Neural cell (in vitro differentiated cells): ENCODE data around the gene ISLR2. TPM values are rescaled to one million over a fixed set of nuclear protein-coding genes. Genes with fewer than 3 reads are reported as not detected.

ENCODE experiments used
- H2AFZ ChIP-seq: fragments of 200-600, 300-800 bp; sonication (generic), shearing (Covaris generic); 2 replicates; pipeline ENCODE4 v1.6.0; 2014; ENCODE audit warnings: low read depth, mild to moderate bottlenecking, antibody characterized with exemption, low read length, moderate library complexity
- H3F3A ChIP-seq: fragments of 200-600 bp; shearing (Covaris generic); 2 replicates; pipeline ENCODE4 v1.6.1; 2016; ENCODE audit warnings: mild to moderate bottlenecking, moderate library complexity, mixed read lengths, antibody characterized with exemption, low read length; ENCODE audit not compliant: insufficient read depth, poor library complexity, severe bottlenecking
- H3K27ac ChIP-seq: fragments of 200-600, 300-800 bp; sonication (generic), shearing (Covaris generic); 2 replicates; pipeline ENCODE4 v1.5.1; 2014; ENCODE audit warnings: mild to moderate bottlenecking, low read length, moderate library complexity
- H3K27me3 ChIP-seq: fragments of 300-800, 200-600 bp; sonication (generic), shearing (Covaris generic); 2 replicates; pipeline ENCODE4 v1.6.0; 2014; ENCODE audit warnings: mild to moderate bottlenecking, low read depth, low read length, moderate library complexity; ENCODE audit not compliant: insufficient read depth
- H3K36me3 ChIP-seq: fragments of 300-800, 200-600 bp; sonication (generic), shearing (Covaris generic); 2 replicates; pipeline ENCODE4 v1.5.1; 2014; ENCODE audit warnings: mild to moderate bottlenecking, antibody characterized with exemption, low read length, moderate library complexity; ENCODE audit not compliant: insufficient read depth
- H3K4me2 ChIP-seq: fragments of 300-800, 200-600 bp; sonication (generic), shearing (Covaris generic); 2 replicates; pipeline ENCODE4 v1.6.0; 2014; ENCODE audit warnings: mild to moderate bottlenecking, low read length
- H3K4me3 ChIP-seq: fragments of 300-800, 200-600 bp; sonication (generic), shearing (Covaris generic); 2 replicates; pipeline ENCODE4 v1.5.1; 2014; ENCODE audit warnings: mild to moderate bottlenecking, low read length, moderate library complexity
- H3K79me2 ChIP-seq: fragments of 200-600 bp; shearing (Covaris generic); replicated peaks from 2 replicates; pipeline ENCODE4 v1.6.0; 2014; ENCODE audit warnings: mild to moderate bottlenecking, low read length, moderate library complexity; ENCODE audit not compliant: insufficient read depth
- H3K9ac ChIP-seq: fragments of 300-800, 200-600 bp; sonication (generic), shearing (Covaris generic); 2 replicates; pipeline ENCODE4 v1.6.1; 2016; ENCODE audit warnings: mild to moderate bottlenecking, low read length, mixed read lengths
- H3K9me2 ChIP-seq: fragments of 200-600 bp; shearing (Covaris generic); 2 replicates; pipeline ENCODE4 v1.6.1; 2016; ENCODE audit warnings: mild to moderate bottlenecking, low read length, mixed read lengths; ENCODE audit not compliant: insufficient read depth
- H3K9me3 ChIP-seq: fragments of 200-600, 300-800 bp; sonication (generic), shearing (Covaris generic); 2 replicates; pipeline ENCODE4 v1.6.1; 2016; ENCODE audit warnings: mild to moderate bottlenecking, mixed run types, low read length, moderate library complexity, mixed read lengths
- H4K20me1 ChIP-seq: fragments of 200-600 bp; shearing (Covaris generic); 2 replicates; pipeline ENCODE4 v1.6.1; 2016; ENCODE audit warnings: mild to moderate bottlenecking, mixed run types; ENCODE audit not compliant: insufficient read depth
- EP300 ChIP-seq: fragments of 450-650 bp; conservative IDR thresholded peaks from 2 replicates; pipeline ENCODE4 v1.6.1; 2014; ENCODE audit warnings: antibody characterized with exemption, mild to moderate bottlenecking, moderate library complexity; ENCODE audit not compliant: poor library complexity, severe bottlenecking
- EZH2 ChIP-seq: fragments of 200-600, 300-800 bp; shearing (Covaris generic), sonication (generic); IDR thresholded peaks from 2 replicates; pipeline ENCODE4 v1.6.1; 2014; ENCODE audit warnings: antibody characterized with exemption, low read length, borderline replicate concordance, mild to moderate bottlenecking; ENCODE audit not compliant: insufficient read depth, poor library complexity, severe bottlenecking
- MXI1 ChIP-seq: fragments of 450-650 bp; conservative IDR thresholded peaks from 2 replicates; pipeline ENCODE4 v1.6.1; 2014; ENCODE audit warnings: antibody characterized with exemption, mild to moderate bottlenecking; ENCODE audit not compliant: poor library complexity, severe bottlenecking
- POLR2AphosphoS5 ChIP-seq: IDR thresholded peaks from 2 replicates; pipeline ENCODE4 v1.6.1; 2012
- RAD21 ChIP-seq: fragments of 450-650 bp; conservative IDR thresholded peaks from 2 replicates; pipeline ENCODE4 v1.6.1; 2014; ENCODE audit warnings: antibody characterized with exemption, mild to moderate bottlenecking, moderate library complexity
- SMC3 ChIP-seq: fragments of 450-650 bp; conservative IDR thresholded peaks from 2 replicates; pipeline ENCODE4 v1.6.1; 2014; ENCODE audit warnings: antibody characterized with exemption, mild to moderate bottlenecking, moderate library complexity; ENCODE audit not compliant: poor library complexity
- TAF1 ChIP-seq: IDR thresholded peaks from 2 replicates; pipeline ENCODE4 v1.6.1; 2012; ENCODE audit warnings: low read depth
- polyA plus RNA-seq: library from polyadenylated mRNA; depleted of rRNA; stranded (reverse); fragments of >200 nt; gene quantifications from 2 replicates; pipeline ENCODE4 v1.2.3, GENCODE V29; 2014
- TF ChIP-seq, protein P1 (sequence below): fragments of 450-650 bp; IDR thresholded peaks from 2 replicates; pipeline ENCODE4 v1.5.1; 2014; ENCODE audit warnings: antibody characterized with exemption, mild to moderate bottlenecking, moderate library complexity; ENCODE audit not compliant: poor library complexity, severe bottlenecking
- TF ChIP-seq, protein P2 (sequence below): IDR thresholded peaks from 2 replicates; pipeline ENCODE4 v1.6.1; 2012; ENCODE audit warnings: borderline replicate concordance

Gene ISLR2
- polyA plus RNA-seq, 1 donor from 2014 or later, result 301 TPM

- H3K9ac ChIP-seq, result no peak overlapping the region
- TF ChIP-seq RAD21, result no peak
- TF ChIP-seq, protein P1, sequence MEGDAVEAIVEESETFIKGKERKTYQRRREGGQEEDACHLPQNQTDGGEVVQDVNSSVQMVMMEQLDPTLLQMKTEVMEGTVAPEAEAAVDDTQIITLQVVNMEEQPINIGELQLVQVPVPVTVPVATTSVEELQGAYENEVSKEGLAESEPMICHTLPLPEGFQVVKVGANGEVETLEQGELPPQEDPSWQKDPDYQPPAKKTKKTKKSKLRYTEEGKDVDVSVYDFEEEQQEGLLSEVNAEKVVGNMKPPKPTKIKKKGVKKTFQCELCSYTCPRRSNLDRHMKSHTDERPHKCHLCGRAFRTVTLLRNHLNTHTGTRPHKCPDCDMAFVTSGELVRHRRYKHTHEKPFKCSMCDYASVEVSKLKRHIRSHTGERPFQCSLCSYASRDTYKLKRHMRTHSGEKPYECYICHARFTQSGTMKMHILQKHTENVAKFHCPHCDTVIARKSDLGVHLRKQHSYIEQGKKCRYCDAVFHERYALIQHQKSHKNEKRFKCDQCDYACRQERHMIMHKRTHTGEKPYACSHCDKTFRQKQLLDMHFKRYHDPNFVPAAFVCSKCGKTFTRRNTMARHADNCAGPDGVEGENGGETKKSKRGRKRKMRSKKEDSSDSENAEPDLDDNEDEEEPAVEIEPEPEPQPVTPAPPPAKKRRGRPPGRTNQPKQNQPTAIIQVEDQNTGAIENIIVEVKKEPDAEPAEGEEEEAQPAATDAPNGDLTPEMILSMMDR, result no peak
- TF ChIP-seq EP300, result no peak
- no peak for TF ChIP-seq SMC3
- TF ChIP-seq, protein P2, sequence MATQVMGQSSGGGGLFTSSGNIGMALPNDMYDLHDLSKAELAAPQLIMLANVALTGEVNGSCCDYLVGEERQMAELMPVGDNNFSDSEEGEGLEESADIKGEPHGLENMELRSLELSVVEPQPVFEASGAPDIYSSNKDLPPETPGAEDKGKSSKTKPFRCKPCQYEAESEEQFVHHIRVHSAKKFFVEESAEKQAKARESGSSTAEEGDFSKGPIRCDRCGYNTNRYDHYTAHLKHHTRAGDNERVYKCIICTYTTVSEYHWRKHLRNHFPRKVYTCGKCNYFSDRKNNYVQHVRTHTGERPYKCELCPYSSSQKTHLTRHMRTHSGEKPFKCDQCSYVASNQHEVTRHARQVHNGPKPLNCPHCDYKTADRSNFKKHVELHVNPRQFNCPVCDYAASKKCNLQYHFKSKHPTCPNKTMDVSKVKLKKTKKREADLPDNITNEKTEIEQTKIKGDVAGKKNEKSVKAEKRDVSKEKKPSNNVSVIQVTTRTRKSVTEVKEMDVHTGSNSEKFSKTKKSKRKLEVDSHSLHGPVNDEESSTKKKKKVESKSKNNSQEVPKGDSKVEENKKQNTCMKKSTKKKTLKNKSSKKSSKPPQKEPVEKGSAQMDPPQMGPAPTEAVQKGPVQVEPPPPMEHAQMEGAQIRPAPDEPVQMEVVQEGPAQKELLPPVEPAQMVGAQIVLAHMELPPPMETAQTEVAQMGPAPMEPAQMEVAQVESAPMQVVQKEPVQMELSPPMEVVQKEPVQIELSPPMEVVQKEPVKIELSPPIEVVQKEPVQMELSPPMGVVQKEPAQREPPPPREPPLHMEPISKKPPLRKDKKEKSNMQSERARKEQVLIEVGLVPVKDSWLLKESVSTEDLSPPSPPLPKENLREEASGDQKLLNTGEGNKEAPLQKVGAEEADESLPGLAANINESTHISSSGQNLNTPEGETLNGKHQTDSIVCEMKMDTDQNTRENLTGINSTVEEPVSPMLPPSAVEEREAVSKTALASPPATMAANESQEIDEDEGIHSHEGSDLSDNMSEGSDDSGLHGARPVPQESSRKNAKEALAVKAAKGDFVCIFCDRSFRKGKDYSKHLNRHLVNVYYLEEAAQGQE, result no peak
- no peak for TF ChIP-seq MXI1
- TF ChIP-seq EZH2, result no peak
- TF ChIP-seq POLR2AphosphoS5, result no peak
- TF ChIP-seq TAF1, result no peak
- H3K27me3 ChIP-seq, result no peaks in the 10 kb centered on the region
- no peaks in the 10 kb centered on the region for H3K9me2 ChIP-seq
- no peak overlapping the region for H3K4me2 ChIP-seq
- no peak overlapping the region for H3K27ac ChIP-seq
- H3K4me3 ChIP-seq, result no peak overlapping the region
- no peak overlapping the region for H2AFZ ChIP-seq
- H3K9me3 ChIP-seq, result no peaks in the 10 kb centered on the region
- H3F3A ChIP-seq, result no peaks in the 10 kb centered on the region
- no peaks in the 10 kb centered on the region for H4K20me1 ChIP-seq
- no peaks in the 10 kb centered on the region for H3K79me2 ChIP-seq
- no peaks in the 10 kb centered on the region for H3K36me3 ChIP-seq
Measured at GRCh38 chr15:74180881-74181602, 50.7 kb downstream of the ISLR2 start.

DNA sequence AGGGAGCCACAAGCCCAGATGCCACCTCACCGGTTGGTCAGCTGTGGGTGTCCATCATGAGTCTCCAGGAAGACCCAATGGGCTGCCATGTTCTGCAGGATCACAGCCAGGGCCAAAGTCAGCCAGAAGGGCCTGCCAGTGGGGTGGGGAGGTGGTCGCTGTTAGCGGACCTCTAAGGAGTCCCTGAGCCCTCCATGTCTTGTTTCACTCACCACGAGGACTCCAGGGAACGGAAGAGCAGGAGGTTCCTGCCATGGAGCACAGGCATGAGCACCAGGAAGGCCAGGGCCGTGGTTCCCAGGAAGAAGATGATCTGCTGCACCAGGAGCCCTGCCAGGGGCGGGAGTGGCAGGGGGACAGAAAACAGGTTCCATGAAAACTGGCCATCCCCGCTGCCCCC is 51.7 kb downstream of the ISLR2 start:
- no peaks in the 10 kb centered on the region for H3K27me3 ChIP-seq
- H3K4me3 ChIP-seq, result no peak overlapping the region
- no peak for TF ChIP-seq RAD21
- no peak for TF ChIP-seq EP300
- no peak for TF ChIP-seq EZH2
- TF ChIP-seq, protein P1, result no peak
- no peak for TF ChIP-seq SMC3
- TF ChIP-seq MXI1, result no peak
- TF ChIP-seq POLR2AphosphoS5, result no peak
- TF ChIP-seq, protein P2, result no peak
- no peak for TF ChIP-seq TAF1
- no peaks in the 10 kb centered on the region for H3K9me2 ChIP-seq
- H3K27ac ChIP-seq, result no peak overlapping the region
- no peak overlapping the region for H2AFZ ChIP-seq
- H3K36me3 ChIP-seq, result no peaks in the 10 kb centered on the region
- H3K4me2 ChIP-seq, result no peak overlapping the region
- no peaks in the 10 kb centered on the region for H3F3A ChIP-seq
- H4K20me1 ChIP-seq, result no peaks in the 10 kb centered on the region
- no peaks in the 10 kb centered on the region for H3K9me3 ChIP-seq
- no peak overlapping the region for H3K9ac ChIP-seq
- H3K79me2 ChIP-seq, result no peaks in the 10 kb centered on the region
